GM23248 (cell line): Measurements from ENCODE around the gene TELO2.
"Not testable (repeated sequence)": the region's sequence is repeated elsewhere in the genome, so short reads cannot be mapped to it uniquely, and the experiment has no call there.

Source experiments
- EZH2 ChIP-seq: fragments of 200-600 bp; sonication (generic); IDR thresholded peaks from 2 replicates; pipeline ENCODE4 v1.6.1; 2018; ENCODE audit warnings: antibody characterized with exemption, mild to moderate bottlenecking; ENCODE audit not compliant: insufficient read depth, poor library complexity, severe bottlenecking
- EZH2phosphoT487 ChIP-seq: fragments of 200-600 bp; sonication (generic); IDR thresholded peaks from 2 replicates; pipeline ENCODE4 v1.6.1; 2018; ENCODE audit warnings: antibody characterized with exemption, moderate library complexity, mild to moderate bottlenecking, low read depth; ENCODE audit not compliant: insufficient read depth

- TF ChIP-seq EZH2, EZH2phosphoT487: not testable (repeated sequence)
Measured at GRCh38 chr16:1478937-1479336, 14.2 kb upstream of the TELO2 start.
